A549 (cell line): ENCODE data around the gene AADACL4.

Experiments used
- CBX8 ChIP-seq: fragments of 200-600 bp; sonication (generic); IDR thresholded peaks from 2 replicates; pipeline ENCODE4 v1.6.1; 2016
- CHD2 ChIP-seq: fragments of 150-350 bp; IDR thresholded peaks from 2 replicates; pipeline ENCODE4 v1.6.1; 2014; ENCODE audit warnings: low read length; ENCODE audit not compliant: partially characterized antibody
- CTCF ChIP-seq: fragments of >200 bp; sonication (Bioruptor Twin); formaldehyde crosslinking; IDR thresholded peaks from 3 replicates; pipeline ENCODE4 v1.5.1; 2016
- EHMT2 ChIP-seq: fragments of 200-600 bp; sonication (generic); IDR thresholded peaks from 2 replicates; pipeline ENCODE4 v1.6.1; 2016; ENCODE audit warnings: antibody characterized with exemption, low read depth, mild to moderate bottlenecking, moderate library complexity
- ELK1 ChIP-seq: fragments of 150-350 bp; IDR thresholded peaks from 2 replicates; pipeline ENCODE4 v1.6.1; 2014; ENCODE audit warnings: low read depth, mild to moderate bottlenecking, low read length
- ESRRA ChIP-seq: fragments of 150-350 bp; IDR thresholded peaks from 2 replicates; pipeline ENCODE4 v1.6.1; 2014; ENCODE audit warnings: mild to moderate bottlenecking, low read length, borderline replicate concordance
- POLR2A ChIP-seq: IDR thresholded peaks from 2 replicates; pipeline ENCODE4 v1.6.1; 2012; ENCODE audit warnings: mild to moderate bottlenecking, low read length
- RAD21 ChIP-seq, 2 experiments: fragments of >200 bp in 1 of 2; sonication (Bioruptor Twin) in 1 of 2; formaldehyde crosslinking in 1 of 2; IDR thresholded peaks in 1 of 2; conservative IDR thresholded peaks in 1 of 2; 2 replicates in 1 of 2; 3 replicates in 1 of 2; pipeline ENCODE4 v1.6.1; 2012 to 2018; ENCODE audit warnings: inconsistent platforms in 1 of 2
- RCOR1 ChIP-seq: fragments of 150-350 bp; IDR thresholded peaks from 2 replicates; pipeline ENCODE4 v1.6.1; 2014; ENCODE audit warnings: antibody characterized with exemption, low read length, low read depth
- ZFP36 ChIP-seq: fragments of 450-650 bp; IDR thresholded peaks from 2 replicates; pipeline ENCODE4 v1.6.1; 2014; ENCODE audit warnings: borderline replicate concordance; ENCODE audit not compliant: partially characterized antibody

GRCh38 chr1:12597792-12598191 lies 46.1 kb upstream of the AADACL4 start:
- TF ChIP-seq EHMT2 (no peak), ESRRA (no peak), CTCF (no peak), CBX8 (no peak), ELK1 (no peak), POLR2A (no peak), CHD2 (no peak), RCOR1 (no peak), ZFP36 (no peak), RAD21 (conservative IDR thresholded peaks at IDR 0.05 in 1 of 2, IDR thresholded peaks at IDR 0.05 in 1 of 2) (no peak)
